Measurements from ENCODE around the gene STOML1. TPM values are rescaled to one million over a fixed set of nuclear protein-coding genes. Genes with fewer than 3 reads are reported as not detected.

STOML1 gene
- total and polyA plus RNA-seq, 7 experiments from 2014 or later: 7.5 to 21.3 (median 14.0) TPM

DNA sequence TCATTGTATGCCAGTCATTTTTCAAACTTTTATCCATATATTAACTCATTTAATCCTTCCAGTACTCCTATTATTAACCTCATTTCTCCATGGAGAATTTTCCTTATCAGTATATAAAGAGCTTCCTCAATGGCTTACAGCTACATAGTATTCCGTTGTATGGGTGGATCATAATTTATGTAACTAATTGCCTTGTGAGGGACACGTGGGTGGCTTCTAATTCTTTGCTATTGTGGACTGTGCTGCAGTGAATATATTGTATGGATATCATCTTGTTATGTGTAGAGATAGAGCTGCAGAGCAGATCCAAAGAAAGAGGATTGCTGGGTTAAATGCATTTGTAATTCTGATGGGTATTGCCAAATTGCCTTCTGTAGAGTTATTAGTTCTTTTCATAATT lies 27.6 kb upstream of the STOML1 start:
- Histone ChIP-seq H3K4me1 (ENCODE audit: control insufficient read depth in 2 of 2, insufficient read depth in 2 of 2, low read length in 2 of 2) (peaks cover 0 to 3% of the 10 kb centered on the region in 2 donors), H3K27me3 (ENCODE audit: control insufficient read depth in 2 of 2, insufficient read depth in 2 of 2, low read length in 2 of 2) (no peaks in the 10 kb centered on the region), H3K36me3 (ENCODE audit: control insufficient read depth in 2 of 3, insufficient read depth in 3 of 3, low read length in 3 of 3) (peaks cover 7 to 37% (median 8%) of the 10 kb centered on the region in 3 experiments), H3K27ac (ENCODE audit: low read depth, low read length) (no peak overlapping the region), H3K9me3 (ENCODE audit: control insufficient read depth in 2 of 3, low read length in 3 of 3) (no peaks in the 10 kb centered on the region), H3K4me3 (ENCODE audit: low read length) (no peak overlapping the region)
- Mint-ChIP-seq H3K27ac (peak overlapping the region in 1 of 9 donors; percentile 7), H3K27me3 (no peaks in the 10 kb centered on the region), H3K9me3 (no peaks in the 10 kb centered on the region), H3K36me3 (peaks cover 14 to 34% (median 23%) of the 10 kb centered on the region in 5 donors), H3K4me3 (no peak overlapping the region), H3K4me1 (peaks cover 15 to 29% (median 27%) of the 10 kb centered on the region in 7 donors)
- DNase-seq (no peak), ATAC-seq (no peak)
- ChIA-PET POLR2A (interaction anchor here (1.3 kb wide), 1 partner anchor 9 kb away, joined by 3 read pairs; no protein-coding TSS in a partner anchor), CTCF (no interaction called here)
- intact Hi-C loops (cut with micrococcal nuclease): loop anchor here in 1 of 2 donors (2.0 kb wide), 1 partner anchor 15 kb away; no protein-coding TSS in a partner anchor

GRCh38 chr15:74013374-74013894 lies 21.3 kb upstream of the STOML1 start:
- Histone ChIP-seq H3K4me3 (ENCODE audit: low read length) (no peak overlapping the region), H3K4me1 (ENCODE audit: control insufficient read depth in 2 of 2, insufficient read depth in 2 of 2, low read length in 2 of 2) (peaks cover 0 to 15% of the 10 kb centered on the region in 2 donors), H3K27me3 (ENCODE audit: control insufficient read depth in 2 of 2, insufficient read depth in 2 of 2, low read length in 2 of 2) (no peaks in the 10 kb centered on the region), H3K27ac (ENCODE audit: low read depth, low read length) (no peak overlapping the region), H3K36me3 (ENCODE audit: control insufficient read depth in 2 of 3, insufficient read depth in 3 of 3, low read length in 3 of 3) (peaks cover 0 to 14% (median 0%) of the 10 kb centered on the region in 3 experiments), H3K9me3 (ENCODE audit: control insufficient read depth in 2 of 3, low read length in 3 of 3) (no peaks in the 10 kb centered on the region)
- Mint-ChIP-seq H3K36me3 (peaks cover 3 to 47% (median 28%) of the 10 kb centered on the region in 5 donors), H3K27me3 (no peaks in the 10 kb centered on the region), H3K4me1 (peaks cover 18 to 66% (median 56%) of the 10 kb centered on the region in 7 donors), H3K27ac (no peak overlapping the region), H3K4me3 (no peak overlapping the region), H3K9me3 (no peaks in the 10 kb centered on the region)
- DNase-seq (no peak), ATAC-seq (no peak)
- intact Hi-C loops (cut with micrococcal nuclease): no loop called here
- CTCF ChIA-PET: interaction anchor here (0.7 to 1.3 kb wide), 3 partner anchors 35 to 786 kb away, joined by 3 to 5 read pairs (median 5); no protein-coding TSS in a partner anchor
- POLR2A ChIA-PET: interaction anchor here (1.1 kb wide), 1 partner anchor 19 kb away, joined by 4 read pairs; the partner anchor contains the start of gene PML

DNA sequence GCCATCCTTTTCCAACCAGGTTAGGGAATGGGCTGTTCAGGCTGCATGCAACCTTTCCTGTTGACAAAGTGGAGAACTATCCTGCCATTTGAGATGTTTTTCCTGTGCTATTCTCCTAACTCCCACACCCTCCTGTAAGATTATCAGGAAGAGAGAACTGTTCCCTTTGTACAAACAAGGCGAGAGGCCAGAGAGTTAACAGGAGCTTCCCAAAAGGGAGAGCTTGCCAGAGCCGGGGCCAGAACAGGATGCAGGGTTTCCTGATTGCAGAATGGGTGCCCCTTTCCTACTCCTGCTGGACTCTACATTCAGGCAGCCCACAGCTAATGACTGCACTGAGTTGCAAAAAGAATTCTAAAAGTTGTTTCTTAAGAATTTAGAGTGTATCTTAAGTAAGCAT lies 19.5 kb upstream of the STOML1 start:
- Mint-ChIP-seq H3K4me1 (peaks cover 36 to 84% (median 74%) of the 10 kb centered on the region in 7 donors), H3K36me3 (peaks cover 3 to 53% (median 35%) of the 10 kb centered on the region in 5 donors), H3K27me3 (no peaks in the 10 kb centered on the region), H3K9me3 (no peaks in the 10 kb centered on the region), H3K4me3 (peak overlapping the region in 3 of 10 donors; percentile 10 to 29 (median 20)), H3K27ac (peak overlapping the region in 2 of 9 donors; percentile 39 to 56)
- Histone ChIP-seq H3K36me3 (ENCODE audit: control insufficient read depth in 2 of 3, insufficient read depth in 3 of 3, low read length in 3 of 3) (peaks cover 0 to 14% (median 0%) of the 10 kb centered on the region in 3 experiments), H3K4me1 (ENCODE audit: control insufficient read depth in 2 of 2, insufficient read depth in 2 of 2, low read length in 2 of 2) (peaks cover 11 to 33% of the 10 kb centered on the region in 2 donors), H3K27me3 (ENCODE audit: control insufficient read depth in 2 of 2, insufficient read depth in 2 of 2, low read length in 2 of 2) (no peaks in the 10 kb centered on the region), H3K9me3 (ENCODE audit: control insufficient read depth in 2 of 3, low read length in 3 of 3) (no peaks in the 10 kb centered on the region), H3K4me3 (ENCODE audit: low read length) (no peak overlapping the region), H3K27ac (ENCODE audit: low read depth, low read length) (no peak overlapping the region)
- DNase-seq: no peak
- ChIA-PET POLR2A (interaction anchor here (1.2 kb wide), 1 partner anchor 10 kb away, joined by 3 read pairs; no protein-coding TSS in a partner anchor), CTCF (interaction anchor here (1.6 kb wide), 1 partner anchor 37 kb away, joined by 3 read pairs; no protein-coding TSS in a partner anchor)
- intact Hi-C loops (cut with micrococcal nuclease): no loop called here
- no peak for ATAC-seq

- peaks cover 11 to 35% of the 10 kb centered on the region in 2 donors for H3K4me1 ChIP-seq (ENCODE audit: control insufficient read depth in 2 of 2, insufficient read depth in 2 of 2, low read length in 2 of 2)
- H3K4me3 ChIP-seq (ENCODE audit: low read length): no peak overlapping the region
- no peak for DNase-seq
- POLR2A ChIA-PET: interaction anchor here (0.8 to 1.4 kb wide), 3 partner anchors 9 to 17 kb away, joined by 3 to 5 read pairs (median 3); partner anchors contain the start of gene PML
- Mint-ChIP-seq H3K4me1 (peaks cover 39 to 85% (median 78%) of the 10 kb centered on the region in 7 donors), H3K27ac (peak overlapping the region in 5 of 9 donors; percentile 22 to 56 (median 26)), H3K36me3 (peaks cover 3 to 57% (median 39%) of the 10 kb centered on the region in 5 donors), H3K9me3 (no peaks in the 10 kb centered on the region), H3K4me3 (peak overlapping the region in 2 of 10 donors; percentile 20 to 29), H3K27me3 (no peaks in the 10 kb centered on the region)
- H3K9me3 ChIP-seq (ENCODE audit: control insufficient read depth in 2 of 3, low read length in 3 of 3): no peaks in the 10 kb centered on the region
- no peak overlapping the region for H3K27ac ChIP-seq (ENCODE audit: low read depth, low read length)
- H3K27me3 ChIP-seq (ENCODE audit: control insufficient read depth in 2 of 2, insufficient read depth in 2 of 2, low read length in 2 of 2): no peaks in the 10 kb centered on the region
- ATAC-seq: no peak
- CTCF ChIA-PET: interaction anchor here (1.6 kb wide), 1 partner anchor 37 kb away, joined by 3 read pairs; no protein-coding TSS in a partner anchor
- intact Hi-C loops (cut with micrococcal nuclease): no loop called here
- H3K36me3 ChIP-seq (ENCODE audit: control insufficient read depth in 2 of 3, insufficient read depth in 3 of 3, low read length in 3 of 3): peaks cover 0 to 14% (median 0%) of the 10 kb centered on the region in 3 experiments
Observed at GRCh38 chr15:74010929-74011540, 18.9 kb upstream of the STOML1 start.

- H3K27me3 ChIP-seq (ENCODE audit: control insufficient read depth in 2 of 2, insufficient read depth in 2 of 2, low read length in 2 of 2): no peaks in the 10 kb centered on the region
- Mint-ChIP-seq H3K4me3 (peak overlapping the region in 5 of 10 donors; percentile 8 to 40 (median 16)), H3K9me3 (no peaks in the 10 kb centered on the region), H3K4me1 (peaks cover 32 to 76% (median 69%) of the 10 kb centered on the region in 7 donors), H3K27me3 (no peaks in the 10 kb centered on the region), H3K27ac (peak overlapping the region in 8 of 9 donors; percentile 24 to 97 (median 81)), H3K36me3 (peaks cover 5 to 56% (median 44%) of the 10 kb centered on the region in 5 donors)
- no peak overlapping the region for H3K4me3 ChIP-seq (ENCODE audit: low read length)
- no peak for ATAC-seq
- ChIA-PET POLR2A (interaction anchor here (7.2 kb wide), 1 partner anchor 15 kb away, joined by 62 read pairs; the partner anchor contains the start of genes PML and STOML1), CTCF (interaction anchor here (0.9 kb wide), 1 partner anchor 33 kb away, joined by 3 read pairs; no protein-coding TSS in a partner anchor)
- H3K36me3 ChIP-seq (ENCODE audit: control insufficient read depth in 2 of 3, insufficient read depth in 3 of 3, low read length in 3 of 3): peaks cover 0 to 13% (median 0%) of the 10 kb centered on the region in 3 experiments
- intact Hi-C loops (cut with micrococcal nuclease): loop anchor here (5.0 kb wide), 1 partner anchor 37 kb away; no protein-coding TSS in a partner anchor
- no peak overlapping the region for H3K27ac ChIP-seq (ENCODE audit: low read depth, low read length)
- no peak for DNase-seq
- peaks cover 11 to 35% of the 10 kb centered on the region in 2 donors for H3K4me1 ChIP-seq (ENCODE audit: control insufficient read depth in 2 of 2, insufficient read depth in 2 of 2, low read length in 2 of 2)
- H3K9me3 ChIP-seq (ENCODE audit: control insufficient read depth in 2 of 3, low read length in 3 of 3): no peaks in the 10 kb centered on the region
Observed at GRCh38 chr15:74008901-74009300, 16.8 kb upstream of the STOML1 start.

DNA sequence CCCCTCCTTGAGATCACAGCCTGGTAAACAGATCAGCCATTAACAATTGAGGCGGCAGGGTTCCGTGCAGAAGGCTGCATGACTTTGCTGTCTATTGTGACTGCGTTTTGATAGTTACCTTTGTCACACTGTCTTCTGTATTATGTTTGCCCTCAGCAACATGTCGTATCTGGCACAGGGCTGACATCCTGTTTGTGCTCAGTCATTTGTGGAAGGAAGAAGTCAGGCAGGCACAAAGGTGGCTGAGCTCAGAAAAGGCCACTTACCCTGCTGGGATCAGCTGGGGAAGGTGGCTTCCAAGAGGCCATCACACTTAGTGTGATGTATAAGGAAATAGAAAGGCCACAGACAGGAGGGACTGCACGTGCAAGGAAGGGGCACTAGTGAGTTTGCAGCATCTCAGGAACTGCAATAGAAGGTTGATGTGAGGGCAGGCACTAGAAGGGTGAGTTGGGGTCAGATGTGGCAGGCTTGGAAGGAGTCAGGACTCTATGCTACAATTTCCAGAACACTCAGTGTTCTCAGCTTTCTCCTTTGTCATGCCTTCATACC lies 15.8 kb upstream of the STOML1 start:
- Histone ChIP-seq H3K27me3 (ENCODE audit: control insufficient read depth in 2 of 2, insufficient read depth in 2 of 2, low read length in 2 of 2) (no peaks in the 10 kb centered on the region), H3K27ac (ENCODE audit: low read depth, low read length) (peak overlapping the region; percentile 56), H3K4me1 (ENCODE audit: control insufficient read depth in 2 of 2, insufficient read depth in 2 of 2, low read length in 2 of 2) (peaks cover 11 to 35% of the 10 kb centered on the region in 2 donors), H3K4me3 (ENCODE audit: low read length) (no peak overlapping the region), H3K9me3 (ENCODE audit: control insufficient read depth in 2 of 3, low read length in 3 of 3) (no peaks in the 10 kb centered on the region), H3K36me3 (ENCODE audit: control insufficient read depth in 2 of 3, insufficient read depth in 3 of 3, low read length in 3 of 3) (peaks cover 0 to 17% (median under 1%) of the 10 kb centered on the region in 3 experiments)
- peaks cover 11 to 62% (median 48%) of the 10 kb centered on the region in 5 donors for H3K36me3 Mint-ChIP-seq
- intact Hi-C loops (cut with micrococcal nuclease): loop anchor here (1.0 to 5.0 kb wide), 2 partner anchors 12 to 36 kb away; no protein-coding TSS in a partner anchor
- peaks cover 37 to 78% (median 73%) of the 10 kb centered on the region in 7 donors for H3K4me1 Mint-ChIP-seq
- H3K27me3 Mint-ChIP-seq: no peaks in the 10 kb centered on the region
- H3K27ac Mint-ChIP-seq: peak overlapping the region; percentile 82 to 97 (median 88)
- H3K4me3 Mint-ChIP-seq: peak overlapping the region; percentile 58 to 88 (median 72)
- DNase-seq (peak in 6 of 9 donors; percentile 24 to 54 (median 44)), ATAC-seq (peak; percentile 67)
- H3K9me3 Mint-ChIP-seq: peaks cover 0 to 5% (median 0%) of the 10 kb centered on the region in 11 donors
- CTCF ChIA-PET: interaction anchor here (0.8 to 1.7 kb wide), 3 partner anchors 35 to 1459 kb away, joined by 3 to 7 read pairs (median 4); no protein-coding TSS in a partner anchor
- POLR2A ChIA-PET: interaction anchor here (0.6 to 7.2 kb wide), 5 partner anchors 12 to 59 kb away, joined by 3 to 62 read pairs (median 6); partner anchors contain the start of genes PML and STOML1
